B cell (primary cell): ENCODE data around the gene BANF2. TPM values are rescaled to one million over a fixed set of nuclear protein-coding genes. Genes with fewer than 3 reads are reported as not detected.

Experiments used
- ATAC-seq: fragments of 200-7000 bp; cut with Tn5 transposase; one replicate; pipeline ENCODE4 v1.10.0; 2021; ENCODE audit warnings: low read depth, mild to moderate bottlenecking, moderate number of reproducible peaks, moderate library complexity
- CTCF ChIA-PET: fragments of 350-600 bp; sonication (Branson Sonifier 250); formaldehyde crosslinking; loops from one replicate; lab custom pipeline; 2021; ENCODE audit warnings: antibody characterized with exemption, inconsistent platforms; lab: Charles Lee
- POLR2A ChIA-PET: fragments of 350-600 bp; sonication (Branson Sonifier 250); formaldehyde crosslinking; loops from one replicate; lab custom pipeline; 2021; ENCODE audit warnings: antibody characterized with exemption; lab: Charles Lee
- DNase-seq: peaks from one replicate; pipeline ENCODE4 v3.0.0; 2013
- H2AFZ ChIP-seq: 2 replicates; pipeline ENCODE4 v1.6.1; 2012; ENCODE audit warnings: mild to moderate bottlenecking, low read depth, low read length; ENCODE audit not compliant: insufficient read depth, poor library complexity, severe bottlenecking
- H3K27ac ChIP-seq, 2 donors: 1 replicate in 1 of 2; 2 replicates in 1 of 2; pipeline ENCODE4 v1.5.1; 2012 to 2013; ENCODE audit warnings: low read length in 2 of 2, mild to moderate bottlenecking in 2 of 2, moderate library complexity in 1 of 2
- H3K27me3 ChIP-seq, 4 experiments: fragments of 200-600 bp in 1 of 4; sonication (generic) in 1 of 4; replicated peaks in 1 of 4; 1 replicate in 2 of 4; 2 replicates in 2 of 4; pipeline versions ENCODE4 v1.6.1 to v1.7.0; 2013 to 2016; ENCODE audit warnings: low read length in 3 of 4, mild to moderate bottlenecking in 2 of 4, mixed read lengths in 1 of 4, moderate library complexity in 1 of 4; ENCODE audit not compliant: insufficient read depth in 4 of 4, control insufficient read depth in 3 of 4; ENCODE audit errors: control extremely low read depth in 1 of 4
- H3K36me3 ChIP-seq, 2 experiments: replicated peaks in 1 of 2; 1 replicate in 1 of 2; 2 replicates in 1 of 2; pipeline versions ENCODE4 v1.6.1 to v1.7.1; 2013; ENCODE audit warnings: low read length in 1 of 2; ENCODE audit not compliant: insufficient read depth in 2 of 2, control insufficient read depth in 1 of 2; ENCODE audit errors: control extremely low read depth in 1 of 2, extremely low read depth in 1 of 2
- H3K4me1 ChIP-seq, 2 donors: fragments of 200-600 bp in 1 of 2; sonication (generic) in 1 of 2; 1 replicate in 1 of 2; 2 replicates in 1 of 2; pipeline versions ENCODE4 v1.5.1 to v1.6.1; 2013 to 2017; ENCODE audit warnings: low read length in 2 of 2; ENCODE audit not compliant: control insufficient read depth in 2 of 2, insufficient read depth in 2 of 2
- H3K4me2 ChIP-seq: replicated peaks from 2 replicates; pipeline ENCODE3; 2012; ENCODE audit warnings: mild to moderate bottlenecking, low read depth, low read length; ENCODE audit not compliant: poor library complexity, severe bottlenecking
- H3K4me3 ChIP-seq, 5 experiments: fragments of 200-600 bp in 1 of 5; sonication (generic) in 1 of 5; 1 replicate in 3 of 5; 2 replicates in 2 of 5; pipeline versions ENCODE4 v1.5.1 to v1.7.0; 2011 to 2016; ENCODE audit warnings: low read length in 4 of 5, mild to moderate bottlenecking in 4 of 5, low read depth in 2 of 5, control low read depth in 1 of 5, moderate library complexity in 1 of 5; ENCODE audit not compliant: insufficient read depth in 1 of 5; ENCODE audit errors: control extremely low read depth in 1 of 5, extremely low read depth in 1 of 5
- H3K79me2 ChIP-seq: fragments of 200-600 bp; sonication (generic); one replicate; pipeline ENCODE4 v1.6.0; 2016; ENCODE audit warnings: low read length; ENCODE audit not compliant: control insufficient read depth, insufficient read depth
- H3K9ac ChIP-seq: fragments of 200-600 bp; sonication (generic); 2 replicates; pipeline ENCODE4 v1.6.1; 2017; ENCODE audit warnings: mild to moderate bottlenecking, low read length, moderate library complexity
- H3K9me3 ChIP-seq, 3 donors: one replicate each; pipeline versions ENCODE4 v1.6.1 to v1.7.1; 2013; ENCODE audit warnings: low read length in 2 of 3; ENCODE audit not compliant: control insufficient read depth in 2 of 3, insufficient read depth in 1 of 3; ENCODE audit errors: control extremely low read depth in 1 of 3
- H4K20me1 ChIP-seq: 2 replicates; pipeline ENCODE4 v1.6.0; 2012; ENCODE audit warnings: mild to moderate bottlenecking, low read length; ENCODE audit not compliant: insufficient read depth, control insufficient read depth, poor library complexity, severe bottlenecking
- H3K27ac Mint-ChIP-seq: one replicate; pipeline ENCODE4 v1.8.0; 2021; ENCODE audit warnings: mixed read lengths
- H3K27me3 Mint-ChIP-seq: one replicate; pipeline ENCODE4 v1.8.0; 2021; ENCODE audit warnings: mixed read lengths
- H3K4me1 Mint-ChIP-seq: one replicate; pipeline ENCODE4 v1.8.0; 2021; ENCODE audit warnings: mixed read lengths
- H3K4me3 Mint-ChIP-seq: one replicate; pipeline ENCODE4 v1.8.0; 2021; ENCODE audit warnings: mixed read lengths
- H3K9me3 Mint-ChIP-seq: one replicate; pipeline ENCODE4 v1.8.0; 2022; ENCODE audit warnings: mixed read lengths; ENCODE audit not compliant: insufficient read depth
- EZH2 ChIP-seq: IDR thresholded peaks from 2 replicates; pipeline ENCODE4 v1.6.1; 2012; ENCODE audit warnings: borderline replicate concordance, low read depth, mild to moderate bottlenecking, moderate library complexity, low read length; ENCODE audit not compliant: insufficient read depth, poor library complexity, severe bottlenecking
- WGBS: methylation state at CpG from one replicate; pipeline ENCODE4 v1.1.5; 2013; ENCODE audit warnings: missing lambda C conversion rate; ENCODE audit not compliant: insufficient coverage; 5-methylcytosine and 5-hydroxymethylcytosine counted together
- intact Hi-C: fragments of 100-400 bp; cut with micrococcal nuclease; formaldehyde crosslinking; loops from one replicate; pipeline ENCODE4 v1.10.0; 2022
- polyA plus RNA-seq: library from polyadenylated mRNA; depleted of rRNA; stranded (reverse); fragments of >200 nt; gene quantifications from 2 replicates; pipeline ENCODE4 v1.2.3, GENCODE V29; 2012
- total RNA-seq, 2 donors: library from RNA; stranded (reverse); fragments of 120-200 nt in 1 of 2; gene quantifications; 1 replicate in 1 of 2; 2 replicates in 1 of 2; pipeline versions ENCODE4 v1.2.3 to v1.2.4, GENCODE V29; 2013 to 2022
- TF ChIP-seq, protein P1 (sequence below): fragments of 200-600 bp; IDR thresholded peaks from one replicate; pipeline ENCODE4 v1.8.0; 2022; ENCODE audit warnings: antibody characterized with exemption, mild to moderate bottlenecking

BANF2 gene
- total and polyA plus RNA-seq, 2 donors (not counting 1 experiment from before 2014, with no cell fraction given): not detected

DNA sequence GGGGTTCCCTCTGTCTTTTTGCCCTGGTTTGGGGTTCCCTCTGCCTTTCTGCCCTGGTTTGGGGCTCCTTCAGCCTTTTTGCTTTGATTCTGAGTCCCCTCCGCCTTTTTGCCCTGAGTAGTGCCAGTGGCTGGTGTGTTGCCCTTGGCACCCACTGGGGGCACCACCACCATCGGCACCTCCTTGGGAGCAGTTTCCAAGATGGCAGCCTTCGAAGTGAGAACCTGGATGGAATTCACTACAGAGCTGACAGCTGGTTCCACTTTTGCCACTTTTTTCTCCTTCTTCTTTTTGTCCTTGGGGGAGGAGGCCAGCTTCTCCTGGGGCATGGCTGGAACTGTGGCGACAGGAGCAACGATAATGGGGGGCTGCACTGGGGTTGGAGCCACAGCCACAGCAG lies 40.0 kb upstream of the BANF2 start:
- DNase-seq (no peak), ATAC-seq (no peak)
- Histone ChIP-seq H4K20me1 (no peaks in the 10 kb centered on the region), H3K27ac (no peak overlapping the region), H3K9me3 (peaks cover 0 to 11% (median 0%) of the 10 kb centered on the region in 3 donors), H3K79me2 (peaks cover 22% of the 10 kb centered on the region), H2AFZ (no peak overlapping the region), H3K9ac (no peak overlapping the region), H3K36me3 (peaks cover 0 to 11% of the 10 kb centered on the region in 2 experiments), H3K4me2 (no peak overlapping the region), H3K4me1 (peaks cover 10 to 13% of the 10 kb centered on the region in 2 donors), H3K27me3 (no peaks in the 10 kb centered on the region), H3K4me3 (no peak overlapping the region)
- CTCF ChIA-PET: no interaction called here
- H3K27me3 Mint-ChIP-seq: no peaks in the 10 kb centered on the region
- H3K27ac Mint-ChIP-seq: no peak overlapping the region
- intact Hi-C loops: no loop called here
- H3K9me3 Mint-ChIP-seq: no peaks in the 10 kb centered on the region
- POLR2A ChIA-PET: no interaction called here
- no peak for TF ChIP-seq EZH2
- TF ChIP-seq, protein P1, sequence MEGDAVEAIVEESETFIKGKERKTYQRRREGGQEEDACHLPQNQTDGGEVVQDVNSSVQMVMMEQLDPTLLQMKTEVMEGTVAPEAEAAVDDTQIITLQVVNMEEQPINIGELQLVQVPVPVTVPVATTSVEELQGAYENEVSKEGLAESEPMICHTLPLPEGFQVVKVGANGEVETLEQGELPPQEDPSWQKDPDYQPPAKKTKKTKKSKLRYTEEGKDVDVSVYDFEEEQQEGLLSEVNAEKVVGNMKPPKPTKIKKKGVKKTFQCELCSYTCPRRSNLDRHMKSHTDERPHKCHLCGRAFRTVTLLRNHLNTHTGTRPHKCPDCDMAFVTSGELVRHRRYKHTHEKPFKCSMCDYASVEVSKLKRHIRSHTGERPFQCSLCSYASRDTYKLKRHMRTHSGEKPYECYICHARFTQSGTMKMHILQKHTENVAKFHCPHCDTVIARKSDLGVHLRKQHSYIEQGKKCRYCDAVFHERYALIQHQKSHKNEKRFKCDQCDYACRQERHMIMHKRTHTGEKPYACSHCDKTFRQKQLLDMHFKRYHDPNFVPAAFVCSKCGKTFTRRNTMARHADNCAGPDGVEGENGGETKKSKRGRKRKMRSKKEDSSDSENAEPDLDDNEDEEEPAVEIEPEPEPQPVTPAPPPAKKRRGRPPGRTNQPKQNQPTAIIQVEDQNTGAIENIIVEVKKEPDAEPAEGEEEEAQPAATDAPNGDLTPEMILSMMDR: no peak
- H3K4me1 Mint-ChIP-seq: peaks cover 24% of the 10 kb centered on the region
- H3K4me3 Mint-ChIP-seq: no peak overlapping the region
- WGBS: 100% methylated on average over 4 of the region's 5 CpGs

DNA sequence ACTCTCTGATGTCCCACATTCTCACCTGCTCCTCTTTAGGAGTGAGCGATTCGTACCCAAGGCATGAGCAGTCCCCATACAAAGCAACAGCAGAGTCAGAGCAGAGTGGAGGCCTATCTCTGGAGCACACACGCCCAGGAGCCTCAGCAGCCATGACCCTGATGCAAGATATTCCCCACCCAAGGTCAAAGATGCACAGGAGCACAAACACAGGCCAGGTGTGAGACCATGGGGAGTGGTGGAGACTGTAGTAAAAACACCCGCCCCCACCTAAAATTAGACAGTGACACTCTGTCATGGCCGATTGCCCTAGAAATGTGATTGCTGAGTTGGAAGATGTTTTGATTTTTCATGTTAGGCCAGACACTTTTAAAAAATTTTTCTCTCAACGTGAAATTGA lies 39.1 kb upstream of the BANF2 start:
- peaks cover 0 to 11% of the 10 kb centered on the region in 2 experiments for H3K36me3 ChIP-seq
- peaks cover 10 to 13% of the 10 kb centered on the region in 2 donors for H3K4me1 ChIP-seq
- POLR2A ChIA-PET: no interaction called here
- peaks cover 0 to 11% (median 0%) of the 10 kb centered on the region in 3 donors for H3K9me3 ChIP-seq
- no peaks in the 10 kb centered on the region for H3K27me3 ChIP-seq
- peaks cover 24% of the 10 kb centered on the region for H3K4me1 Mint-ChIP-seq
- H3K27ac Mint-ChIP-seq: no peak overlapping the region
- peaks cover 27% of the 10 kb centered on the region for H3K79me2 ChIP-seq
- H4K20me1 ChIP-seq: no peaks in the 10 kb centered on the region
- ATAC-seq: no peak
- intact Hi-C loops: no loop called here
- H2AFZ ChIP-seq: no peak overlapping the region
- H3K27ac ChIP-seq: no peak overlapping the region
- CTCF ChIA-PET: no interaction called here
- DNase-seq: no peak
- H3K4me2 ChIP-seq: no peak overlapping the region
- no peaks in the 10 kb centered on the region for H3K9me3 Mint-ChIP-seq
- no peaks in the 10 kb centered on the region for H3K27me3 Mint-ChIP-seq
- no peak overlapping the region for H3K4me3 Mint-ChIP-seq
- WGBS: 100% methylated on average over 2 of the region's 6 CpGs
- TF ChIP-seq, protein P1: no peak
- TF ChIP-seq EZH2: no peak
- H3K9ac ChIP-seq: no peak overlapping the region
- no peak overlapping the region for H3K4me3 ChIP-seq
